Ishikawa (cell line): Measurements from ENCODE around the gene NEURL1.

Experiments used
- CEBPB ChIP-seq: IDR thresholded peaks from 2 replicates; pipeline ENCODE4 v1.6.1; 2012
- CREB1 ChIP-seq: IDR thresholded peaks from 2 replicates; pipeline ENCODE4 v1.6.1; 2012; ENCODE audit warnings: low read depth
- EGR1 ChIP-seq: IDR thresholded peaks from 2 replicates; pipeline ENCODE4 v1.6.1; 2012
- EP300 ChIP-seq: IDR thresholded peaks from 2 replicates; pipeline ENCODE4 v1.6.1; 2012; ENCODE audit warnings: borderline replicate concordance
- FOXM1 ChIP-seq: IDR thresholded peaks from 2 replicates; pipeline ENCODE4 v1.6.1; 2012; ENCODE audit warnings: low read depth, borderline replicate concordance
- MAX ChIP-seq: IDR thresholded peaks from 2 replicates; pipeline ENCODE4 v1.6.1; 2012
- NFIC ChIP-seq: IDR thresholded peaks from 2 replicates; pipeline ENCODE4 v1.6.1; 2012
- RAD21 ChIP-seq: IDR thresholded peaks from 2 replicates; pipeline ENCODE4 v1.6.1; 2012; ENCODE audit warnings: low read depth
- REST ChIP-seq: IDR thresholded peaks from 2 replicates; pipeline ENCODE4 v1.6.1; 2012; ENCODE audit warnings: low read depth, mild to moderate bottlenecking
- TAF1 ChIP-seq: IDR thresholded peaks from 2 replicates; pipeline ENCODE4 v1.6.1; 2012; ENCODE audit warnings: low read depth, mild to moderate bottlenecking
- TCF12 ChIP-seq: IDR thresholded peaks from 2 replicates; pipeline ENCODE4 v1.6.1; 2012; ENCODE audit warnings: low read depth
- TEAD4 ChIP-seq: IDR thresholded peaks from 2 replicates; pipeline ENCODE4 v1.6.1; 2012
- USF1 ChIP-seq: IDR thresholded peaks from 2 replicates; pipeline ENCODE4 v1.6.1; 2012
- YY1 ChIP-seq: IDR thresholded peaks from 2 replicates; pipeline ENCODE4 v1.6.1; 2012; ENCODE audit warnings: low read depth
- ZBTB7A ChIP-seq: IDR thresholded peaks from 2 replicates; pipeline ENCODE4 v1.6.1; 2012; ENCODE audit warnings: low read depth

The NEURL1 gene

GRCh38 chr10:103448746-103449145, 44.8 kb upstream of the NEURL1 start:
- TF ChIP-seq YY1: no peak
- TF ChIP-seq USF1: no peak
- no peak for TF ChIP-seq ZBTB7A
- TF ChIP-seq RAD21: no peak
- TF ChIP-seq MAX: no peak
- TF ChIP-seq NFIC: no peak
- no peak for TF ChIP-seq EGR1
- TF ChIP-seq TAF1: no peak
- TF ChIP-seq FOXM1: no peak
- TF ChIP-seq TCF12: no peak
- no peak for TF ChIP-seq EP300
- TF ChIP-seq TEAD4: no peak
- no peak for TF ChIP-seq CEBPB
- TF ChIP-seq CREB1: no peak
- TF ChIP-seq REST: no peak

- no peak for TF ChIP-seq REST
- no peak for TF ChIP-seq YY1
- TF ChIP-seq CEBPB: no peak
- TF ChIP-seq TEAD4: no peak
- TF ChIP-seq RAD21: no peak
- TF ChIP-seq CREB1: no peak
- no peak for TF ChIP-seq MAX
- no peak for TF ChIP-seq USF1
- TF ChIP-seq TAF1: no peak
- no peak for TF ChIP-seq EGR1
Observed at GRCh38 chr10:103449208-103450144, 44.0 kb upstream of the NEURL1 start.

GRCh38 chr10:103450201-103450695, 43.3 kb upstream of the NEURL1 start:
- TF ChIP-seq REST (no peak), EGR1 (no peak), CREB1 (no peak), NFIC (no peak), EP300 (no peak), FOXM1 (no peak), ZBTB7A (no peak), TEAD4 (no peak), CEBPB (no peak), MAX (no peak), YY1 (no peak), USF1 (no peak), TCF12 (no peak), TAF1 (no peak), RAD21 (no peak)
